ENCODE results near the gene COX4I1.
"Not testable (repeated sequence)": the region's sequence is repeated elsewhere in the genome, so short reads cannot be mapped to it uniquely, and the experiment has no call there.

The COX4I1 gene

DNA sequence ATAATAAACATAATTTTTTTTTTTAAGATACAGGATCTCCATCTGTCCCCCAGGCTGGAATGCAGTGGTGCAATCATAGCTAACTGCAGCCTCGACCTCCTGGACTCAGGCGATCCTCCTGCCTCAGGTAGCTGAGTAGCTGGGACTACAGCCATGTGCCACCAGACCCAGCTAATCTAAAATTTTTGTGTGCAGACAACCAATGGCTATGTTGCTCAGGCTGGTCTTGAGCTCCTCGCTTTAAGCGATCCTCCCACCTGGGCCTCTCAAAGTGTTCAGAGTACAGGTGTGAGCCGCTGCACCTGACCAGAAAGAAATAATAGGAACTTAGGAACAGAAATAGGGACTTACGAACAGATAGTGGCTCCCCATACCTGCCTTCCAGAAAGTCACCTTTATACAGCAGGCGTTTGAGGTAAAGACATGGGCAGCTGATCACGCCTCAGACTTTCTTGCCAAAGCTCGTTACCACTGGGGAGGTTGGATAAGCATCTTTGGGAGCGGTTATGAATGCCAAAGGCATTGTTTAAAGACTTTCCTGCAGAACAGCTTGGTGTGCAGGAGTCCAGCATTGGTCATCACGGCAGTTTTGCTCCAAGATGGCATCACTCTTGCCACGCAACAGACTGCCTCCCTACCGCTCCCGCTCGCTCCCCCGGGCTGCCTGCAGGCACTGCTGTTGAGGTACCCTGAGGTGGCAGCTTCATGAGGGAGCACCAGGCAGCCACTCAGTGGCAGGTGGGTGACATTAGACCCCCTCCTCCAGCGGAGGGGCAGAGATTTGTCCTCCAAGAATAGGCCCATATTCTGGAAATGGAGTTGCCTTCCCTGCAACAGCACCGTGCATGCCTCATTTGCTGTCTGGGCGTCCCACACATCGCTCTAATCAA, 13.6 kb downstream of the COX4I1 start:
- Histone ChIP-seq H3K9me3 (ENCODE audit: control insufficient read depth, low read length) (no peaks in the 10 kb centered on the region), H3K36me3 (ENCODE audit: control insufficient read depth, insufficient read depth, low read length) (no peaks in the 10 kb centered on the region), H3K27ac (ENCODE audit: low read depth, low read length, severe bottlenecking) (no peak overlapping the region), H3K4me3 (ENCODE audit: extremely low read depth, insufficient read depth, low read length, poor library complexity, severe bottlenecking) (no peak overlapping the region), H3K4me1 (ENCODE audit: control insufficient read depth, insufficient read depth, low read length, poor library complexity, severe bottlenecking) (no peaks in the 10 kb centered on the region)
- WGBS, 2 experiments (ENCODE audit: insufficient coverage in 2 of 2) = 90 to 97% methylated on average over 18 of the region's 20 CpGs

DNA sequence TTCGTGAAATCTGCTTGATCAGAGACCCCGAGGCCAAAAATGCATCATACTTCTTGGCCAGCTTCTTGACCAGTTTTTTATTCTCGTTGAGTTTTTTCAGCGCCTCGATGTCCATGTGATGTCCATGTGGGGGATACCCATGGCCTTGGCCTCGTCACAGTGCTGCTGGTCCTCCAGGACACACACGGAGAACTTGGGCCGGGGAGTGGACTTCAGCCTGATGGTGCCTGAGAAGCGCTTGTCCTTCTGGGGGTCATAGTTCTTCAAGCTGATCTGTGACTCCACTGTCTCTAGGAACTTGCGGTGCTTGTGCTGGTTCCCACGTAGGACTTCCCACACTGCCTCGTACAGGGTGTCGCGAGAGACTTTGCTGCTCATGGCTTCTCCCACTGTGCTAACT, 16.7 kb downstream of the COX4I1 start:
- no peaks in the 10 kb centered on the region for H3K4me1 ChIP-seq (ENCODE audit: control insufficient read depth, insufficient read depth, low read length, poor library complexity, severe bottlenecking)
- H3K36me3 ChIP-seq (ENCODE audit: control insufficient read depth, insufficient read depth, low read length) = no peaks in the 10 kb centered on the region
- no peaks in the 10 kb centered on the region for H3K9me3 ChIP-seq (ENCODE audit: control insufficient read depth, low read length)
- no peak overlapping the region for H3K4me3 ChIP-seq (ENCODE audit: extremely low read depth, insufficient read depth, low read length, poor library complexity, severe bottlenecking)
- 89 to 96% methylated on average over 10 to 11 of the region's 14 CpGs for WGBS, 2 experiments (ENCODE audit: insufficient coverage in 2 of 2)
- no peak overlapping the region for H3K27ac ChIP-seq (ENCODE audit: low read depth, low read length, severe bottlenecking)

DNA sequence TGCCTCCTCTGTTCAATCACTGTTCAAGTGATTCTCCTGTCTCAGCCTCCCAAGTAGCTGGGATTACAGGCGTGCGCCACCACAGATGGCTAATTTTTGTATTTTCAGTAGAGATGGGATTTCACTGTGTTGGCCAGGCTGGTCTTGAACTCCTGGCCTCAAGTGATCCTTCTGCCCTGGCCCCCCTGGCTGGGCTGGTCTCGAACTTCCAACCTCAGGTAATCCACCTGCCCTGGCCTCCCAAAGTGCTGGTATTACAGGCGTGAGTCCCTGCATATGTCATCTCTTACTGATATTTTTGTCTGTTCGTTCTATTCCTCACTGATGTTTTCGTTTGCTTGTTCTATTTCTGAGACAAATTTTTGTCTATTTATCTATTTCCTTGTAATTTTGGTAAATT, 17.7 kb downstream of the COX4I1 start:
- H3K4me3 ChIP-seq (ENCODE audit: extremely low read depth, insufficient read depth, low read length, poor library complexity, severe bottlenecking); H3K9me3 ChIP-seq (ENCODE audit: control insufficient read depth, low read length); H3K27ac ChIP-seq (ENCODE audit: low read depth, low read length, severe bottlenecking); H3K36me3 ChIP-seq (ENCODE audit: control insufficient read depth, insufficient read depth, low read length); H3K4me1 ChIP-seq (ENCODE audit: control insufficient read depth, insufficient read depth, low read length, poor library complexity, severe bottlenecking): not testable (repeated sequence)
- 83 to 92% methylated on average over 1 to 2 of the region's 6 CpGs for WGBS, 2 experiments (ENCODE audit: insufficient coverage in 2 of 2)

- 4 to 6% methylated on average over 10 of the region's 10 CpGs for WGBS, 2 experiments (ENCODE audit: insufficient coverage in 2 of 2)
- Histone ChIP-seq H3K9me3 (ENCODE audit: control insufficient read depth, low read length) (no peaks in the 10 kb centered on the region), H3K4me3 (ENCODE audit: extremely low read depth, insufficient read depth, low read length, poor library complexity, severe bottlenecking) (no peak overlapping the region), H3K4me1 (ENCODE audit: control insufficient read depth, insufficient read depth, low read length, poor library complexity, severe bottlenecking) (no peaks in the 10 kb centered on the region), H3K27ac (ENCODE audit: low read depth, low read length, severe bottlenecking) (no peak overlapping the region), H3K36me3 (ENCODE audit: control insufficient read depth, insufficient read depth, low read length) (no peaks in the 10 kb centered on the region)
Observed at GRCh38 chr16:85819245-85819644, 19.8 kb downstream of the COX4I1 start.

- no peaks in the 10 kb centered on the region for H3K36me3 ChIP-seq (ENCODE audit: control insufficient read depth, insufficient read depth, low read length)
- H3K4me1 ChIP-seq (ENCODE audit: control insufficient read depth, insufficient read depth, low read length, poor library complexity, severe bottlenecking) = no peaks in the 10 kb centered on the region
- no peaks in the 10 kb centered on the region for H3K9me3 ChIP-seq (ENCODE audit: control insufficient read depth, low read length)
- no peak overlapping the region for H3K4me3 ChIP-seq (ENCODE audit: extremely low read depth, insufficient read depth, low read length, poor library complexity, severe bottlenecking)
- no peak overlapping the region for H3K27ac ChIP-seq (ENCODE audit: low read depth, low read length, severe bottlenecking)
- 82 to 90% methylated on average over 5 to 6 of the region's 6 CpGs for WGBS, 2 experiments (ENCODE audit: insufficient coverage in 2 of 2)
Observed at GRCh38 chr16:85819771-85820170, 20.3 kb downstream of the COX4I1 start.

DNA sequence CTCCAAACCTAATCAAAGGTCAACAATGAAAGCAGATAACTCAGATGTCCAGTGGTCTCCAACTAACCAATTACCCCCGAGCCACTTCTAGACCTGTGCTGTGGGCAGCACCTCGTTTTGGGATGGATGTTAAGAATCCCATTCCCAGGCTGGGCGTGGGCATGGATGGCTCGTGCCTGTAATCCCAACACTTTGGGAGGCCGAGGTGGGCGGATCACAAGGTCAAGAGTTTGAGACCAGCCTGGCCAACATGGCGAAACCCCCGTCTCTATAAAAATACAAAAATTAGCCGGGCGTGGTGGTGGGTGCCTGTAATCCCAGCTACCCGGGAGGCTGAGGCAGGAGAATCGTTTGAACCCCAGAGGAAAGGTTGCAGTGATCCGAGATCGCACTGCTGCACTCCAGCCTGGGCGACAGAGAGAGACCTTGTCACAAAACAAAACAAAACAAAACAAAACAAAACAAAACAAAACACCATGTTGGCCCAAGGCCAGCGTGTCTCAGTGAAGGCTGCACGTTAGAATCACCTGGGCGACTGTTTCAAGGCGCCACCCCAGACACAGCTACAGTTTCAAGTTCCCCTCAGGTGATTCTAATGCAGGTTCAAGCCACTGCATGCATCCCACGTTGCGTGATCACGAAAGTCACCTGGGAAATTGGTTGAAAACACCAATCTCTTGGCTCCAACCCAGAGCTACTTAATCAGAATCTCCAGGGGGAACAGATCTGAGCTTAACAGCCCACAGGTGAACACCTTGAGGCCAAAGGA, 21.3 kb downstream of the COX4I1 start:
- Histone ChIP-seq H3K9me3 (ENCODE audit: control insufficient read depth, low read length) (no peaks in the 10 kb centered on the region), H3K4me3 (ENCODE audit: extremely low read depth, insufficient read depth, low read length, poor library complexity, severe bottlenecking) (no peak overlapping the region), H3K36me3 (ENCODE audit: control insufficient read depth, insufficient read depth, low read length) (no peaks in the 10 kb centered on the region), H3K4me1 (ENCODE audit: control insufficient read depth, insufficient read depth, low read length, poor library complexity, severe bottlenecking) (no peaks in the 10 kb centered on the region), H3K27ac (ENCODE audit: low read depth, low read length, severe bottlenecking) (no peak overlapping the region)
- WGBS, 2 experiments (ENCODE audit: insufficient coverage in 2 of 2) = 65 to 77% methylated on average over 20 to 21 of the region's 22 CpGs

GRCh38 chr16:85821390-85822135, 22.1 kb downstream of the COX4I1 start:
- Histone ChIP-seq H3K27ac (ENCODE audit: low read depth, low read length, severe bottlenecking) (no peak overlapping the region), H3K4me3 (ENCODE audit: extremely low read depth, insufficient read depth, low read length, poor library complexity, severe bottlenecking) (no peak overlapping the region), H3K36me3 (ENCODE audit: control insufficient read depth, insufficient read depth, low read length) (no peaks in the 10 kb centered on the region), H3K4me1 (ENCODE audit: control insufficient read depth, insufficient read depth, low read length, poor library complexity, severe bottlenecking) (no peaks in the 10 kb centered on the region), H3K9me3 (ENCODE audit: control insufficient read depth, low read length) (no peaks in the 10 kb centered on the region)
- WGBS, 2 experiments (ENCODE audit: insufficient coverage in 2 of 2) = 21 to 22% methylated on average over 18 to 24 of the region's 27 CpGs

DNA sequence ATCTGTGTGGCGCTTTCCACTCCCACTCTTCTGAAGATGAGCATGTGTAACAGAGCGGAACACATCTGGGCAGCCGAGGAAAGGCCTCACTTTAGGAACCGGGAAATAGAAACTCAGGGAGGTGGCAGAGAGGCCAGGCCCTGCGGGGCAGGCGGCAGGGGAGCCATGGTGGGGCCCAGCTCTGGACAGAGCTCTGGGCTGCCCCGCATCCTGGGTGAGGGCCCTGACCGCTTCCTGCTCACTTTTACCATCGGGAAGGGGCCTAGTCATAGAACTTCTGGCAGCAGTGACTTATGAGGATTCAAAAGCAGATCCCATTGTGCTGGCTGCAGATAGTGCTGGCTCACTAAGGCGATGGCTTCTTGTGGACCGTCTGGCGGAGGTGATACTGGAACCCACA, 22.6 kb downstream of the COX4I1 start:
- Histone ChIP-seq H3K36me3 (ENCODE audit: control insufficient read depth, insufficient read depth, low read length) (no peaks in the 10 kb centered on the region), H3K4me1 (ENCODE audit: control insufficient read depth, insufficient read depth, low read length, poor library complexity, severe bottlenecking) (no peaks in the 10 kb centered on the region), H3K27ac (ENCODE audit: low read depth, low read length, severe bottlenecking) (no peak overlapping the region), H3K4me3 (ENCODE audit: extremely low read depth, insufficient read depth, low read length, poor library complexity, severe bottlenecking) (no peak overlapping the region), H3K9me3 (ENCODE audit: control insufficient read depth, low read length) (no peaks in the 10 kb centered on the region)
- WGBS, 2 experiments (ENCODE audit: insufficient coverage in 2 of 2) = 92 to 94% methylated on average over 12 of the region's 12 CpGs

GRCh38 chr16:85823328-85823920, 23.9 kb downstream of the COX4I1 start:
- Histone ChIP-seq H3K4me1 (ENCODE audit: control insufficient read depth, insufficient read depth, low read length, poor library complexity, severe bottlenecking) (no peaks in the 10 kb centered on the region), H3K36me3 (ENCODE audit: control insufficient read depth, insufficient read depth, low read length) (no peaks in the 10 kb centered on the region), H3K9me3 (ENCODE audit: control insufficient read depth, low read length) (no peaks in the 10 kb centered on the region), H3K4me3 (ENCODE audit: extremely low read depth, insufficient read depth, low read length, poor library complexity, severe bottlenecking) (no peak overlapping the region), H3K27ac (ENCODE audit: low read depth, low read length, severe bottlenecking) (no peak overlapping the region)
- 89 to 100% methylated on average over 1 of the region's 1 CpG for WGBS, 2 experiments (ENCODE audit: insufficient coverage in 2 of 2)
